GM19463 (cell line): ENCODE data around the gene FAM81A.

Experiments
- ATAC-seq: cut with Tn5 transposase; IDR thresholded peaks from one replicate; pipeline ENCODE4 v1.9.1; 2021; ENCODE audit warnings: mild to moderate bottlenecking, moderate library complexity; ENCODE audit not compliant: unreplicated experiment

Gene FAM81A

DNA sequence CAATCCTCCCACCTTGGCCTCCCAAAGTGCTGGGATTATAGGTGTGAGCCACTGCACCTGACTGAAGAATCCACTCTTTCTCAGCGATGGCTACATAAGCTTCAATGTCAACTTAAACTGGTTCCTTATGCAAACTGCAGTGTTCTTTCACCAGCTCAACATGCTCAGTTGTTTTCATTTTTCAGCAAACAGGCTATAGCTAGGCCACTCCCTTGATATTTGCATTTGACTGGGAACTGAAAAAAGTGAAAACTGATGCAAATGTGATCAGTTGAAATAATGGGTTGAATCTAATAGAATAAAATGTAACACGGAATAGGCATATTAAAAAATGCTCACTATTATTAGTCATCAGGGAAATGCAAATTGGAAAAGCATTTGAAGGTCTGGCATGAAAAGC, 99.4 kb downstream of the FAM81A start:
- no peak for ATAC-seq

DNA sequence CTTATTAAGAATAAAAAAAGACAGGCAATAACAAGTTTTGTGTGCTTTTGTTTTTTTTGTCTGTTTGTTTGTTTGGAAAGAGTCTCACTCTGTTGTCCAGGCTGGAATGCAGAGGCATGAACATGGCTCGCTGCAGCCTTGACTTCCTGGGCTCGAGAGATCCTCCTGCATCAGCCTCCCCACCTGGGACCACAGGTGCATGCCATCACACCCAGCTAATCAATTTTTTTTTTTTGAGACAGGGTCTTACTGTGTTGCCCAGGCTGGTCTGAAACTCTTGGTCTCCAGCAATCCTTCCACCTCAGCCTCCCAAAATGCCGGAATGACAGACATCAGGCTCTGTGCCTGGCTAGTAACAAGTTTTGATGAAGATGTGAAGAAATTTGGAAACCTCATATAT, 100.5 kb downstream of the FAM81A start:
- ATAC-seq: no peak

DNA sequence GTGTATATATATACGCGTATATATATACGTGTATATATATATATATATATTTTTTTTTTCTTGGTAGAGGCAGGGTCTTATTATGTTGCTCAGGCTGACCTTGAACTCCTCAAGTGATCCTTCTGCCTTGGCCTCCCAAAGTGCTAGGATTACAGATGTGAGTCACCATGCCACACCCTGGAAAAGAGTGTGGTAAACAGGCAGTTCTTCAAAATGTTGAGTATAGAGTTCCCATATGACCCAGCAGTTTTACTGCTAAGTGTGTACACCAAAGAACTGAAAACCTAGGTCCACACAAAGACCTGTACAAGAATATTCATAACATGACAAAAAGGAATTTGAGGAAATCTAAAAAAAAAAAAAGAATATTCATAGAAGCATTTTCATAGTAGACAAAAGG, 101.8 kb downstream of the FAM81A start:
- ATAC-seq: no peak

DNA sequence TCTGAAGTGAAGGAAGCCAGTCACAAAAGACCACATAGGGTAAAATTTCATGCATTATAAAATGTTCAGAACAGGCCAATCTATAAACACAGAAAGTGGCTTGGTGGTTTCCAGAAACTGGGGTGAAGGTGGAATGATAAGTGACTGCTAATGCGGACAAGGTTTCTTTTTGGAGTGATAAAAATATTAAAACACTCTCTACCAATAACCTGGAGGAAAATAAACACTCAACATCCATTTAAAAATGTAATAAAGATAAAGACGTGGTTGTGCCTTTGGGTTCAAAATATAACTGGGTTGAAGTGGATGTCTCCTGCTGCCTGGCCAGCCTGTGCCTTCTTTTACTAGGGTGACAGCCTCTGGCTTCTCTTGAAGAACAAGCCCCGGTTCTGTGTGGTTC, 102.7 kb downstream of the FAM81A start:
- no peak for ATAC-seq

DNA sequence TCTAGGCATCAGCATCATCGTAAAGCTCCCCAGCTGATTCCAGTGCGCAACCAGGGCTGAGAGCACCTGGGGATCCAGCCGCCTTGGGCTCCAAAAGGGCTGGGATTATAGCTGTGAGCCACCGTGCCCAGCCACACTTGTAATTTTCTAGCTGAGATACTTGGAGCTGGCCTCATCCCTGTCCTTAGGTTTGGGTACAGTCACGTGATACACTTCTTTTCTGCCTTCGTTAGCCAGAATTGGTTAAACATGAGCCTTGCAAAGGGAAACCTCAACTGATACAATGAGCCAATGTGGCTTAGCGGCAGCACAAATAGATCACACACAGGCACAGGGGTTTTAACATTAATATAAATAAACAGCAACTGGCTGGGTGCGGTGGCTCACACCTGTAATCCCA, 103.8 kb downstream of the FAM81A start:
- no peak for ATAC-seq

DNA sequence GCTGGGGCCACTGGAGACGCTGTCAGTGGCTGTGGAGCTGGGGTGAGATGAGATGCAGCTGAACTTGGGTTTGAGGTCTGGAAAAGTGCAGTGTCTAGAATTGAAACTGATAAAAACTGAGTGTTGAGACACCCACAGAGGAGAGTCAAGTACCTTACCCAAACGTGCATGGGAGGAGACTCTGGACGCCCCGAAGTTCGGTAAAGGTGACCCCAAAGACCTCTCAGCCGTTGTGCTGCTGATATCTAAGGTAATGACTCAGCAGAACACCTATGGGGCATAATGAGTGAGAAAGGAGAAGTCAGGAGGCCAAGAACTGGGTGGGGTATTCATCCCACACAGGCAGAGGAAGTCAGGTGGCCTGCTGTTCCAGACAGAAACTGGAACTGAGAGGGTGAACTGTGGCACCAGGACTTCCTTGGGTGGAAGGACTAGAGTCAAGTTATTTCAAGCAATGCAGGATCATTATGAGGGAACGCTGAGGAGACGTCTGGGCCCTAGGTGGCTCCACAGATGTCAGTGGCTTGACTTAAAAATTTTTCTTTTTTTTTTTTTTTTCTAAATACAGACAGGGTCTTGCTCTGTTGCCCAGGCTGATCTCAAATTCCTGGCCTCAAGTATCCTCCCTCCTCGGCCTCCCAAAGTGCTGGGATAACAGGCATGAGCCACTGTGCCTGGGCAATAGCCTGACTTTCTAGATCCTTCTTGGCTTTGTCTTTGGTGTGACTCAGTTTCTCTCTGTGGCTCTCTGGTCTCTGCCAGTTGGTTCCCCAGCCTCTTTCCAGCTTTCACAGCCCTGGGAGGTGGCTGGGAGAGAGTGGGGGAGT, 105.9 kb downstream of the FAM81A start:
- peak; percentile 92 for ATAC-seq

DNA sequence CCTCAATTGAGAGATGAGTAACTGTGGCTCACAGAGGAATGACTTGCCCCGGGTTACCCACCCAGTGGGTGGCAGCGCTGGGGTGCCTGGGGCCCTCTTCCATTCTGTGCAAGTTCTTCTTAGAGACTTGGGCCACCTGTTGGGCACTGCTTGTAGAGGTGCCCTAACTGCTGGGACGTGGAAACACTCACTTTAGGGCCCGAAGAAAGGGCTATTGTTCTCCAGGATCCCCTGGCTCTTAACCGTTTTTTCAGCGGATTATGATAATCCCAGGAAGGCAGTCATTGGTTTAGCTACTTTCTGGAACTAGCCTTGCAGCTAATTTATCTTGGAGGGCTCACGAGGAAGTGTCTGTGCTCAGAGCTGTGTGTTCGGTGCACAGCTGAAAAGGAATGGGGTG, 107.6 kb downstream of the FAM81A start:
- no peak for ATAC-seq

DNA sequence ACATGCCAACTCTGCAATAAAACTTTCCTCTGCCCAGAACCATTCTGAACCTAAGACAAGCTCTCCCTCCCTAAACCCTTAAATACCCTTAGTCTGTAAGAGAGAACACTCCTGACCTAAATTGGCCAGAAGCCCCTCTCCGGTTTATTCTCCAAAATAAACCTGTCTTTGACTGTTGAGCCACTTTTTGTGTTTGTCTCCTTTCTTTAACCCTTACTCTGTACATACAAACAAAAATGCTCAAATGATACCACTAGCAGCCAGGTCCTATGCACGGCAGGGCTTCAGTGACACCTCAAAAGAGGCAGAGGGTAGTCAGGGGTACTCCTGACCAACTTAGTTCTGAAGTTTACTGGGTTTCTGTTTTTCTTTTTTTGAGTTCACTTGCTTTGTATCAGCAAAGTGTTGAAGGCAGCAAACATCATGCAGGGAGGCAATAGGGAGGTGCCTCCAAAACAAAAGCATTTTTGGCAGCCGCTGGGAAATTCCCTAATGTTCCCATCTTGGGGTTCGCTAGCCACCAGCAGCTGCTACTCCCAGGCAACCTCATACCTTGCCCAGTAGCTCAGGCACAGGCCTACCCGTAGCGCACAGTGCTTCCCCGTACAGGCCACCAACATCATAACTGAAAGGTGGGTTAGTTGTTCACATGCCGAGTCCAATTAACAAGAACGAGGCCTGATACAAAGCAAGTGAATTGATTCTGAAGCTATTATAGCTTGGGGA, 110.7 kb downstream of the FAM81A start:
- no peak for ATAC-seq

DNA sequence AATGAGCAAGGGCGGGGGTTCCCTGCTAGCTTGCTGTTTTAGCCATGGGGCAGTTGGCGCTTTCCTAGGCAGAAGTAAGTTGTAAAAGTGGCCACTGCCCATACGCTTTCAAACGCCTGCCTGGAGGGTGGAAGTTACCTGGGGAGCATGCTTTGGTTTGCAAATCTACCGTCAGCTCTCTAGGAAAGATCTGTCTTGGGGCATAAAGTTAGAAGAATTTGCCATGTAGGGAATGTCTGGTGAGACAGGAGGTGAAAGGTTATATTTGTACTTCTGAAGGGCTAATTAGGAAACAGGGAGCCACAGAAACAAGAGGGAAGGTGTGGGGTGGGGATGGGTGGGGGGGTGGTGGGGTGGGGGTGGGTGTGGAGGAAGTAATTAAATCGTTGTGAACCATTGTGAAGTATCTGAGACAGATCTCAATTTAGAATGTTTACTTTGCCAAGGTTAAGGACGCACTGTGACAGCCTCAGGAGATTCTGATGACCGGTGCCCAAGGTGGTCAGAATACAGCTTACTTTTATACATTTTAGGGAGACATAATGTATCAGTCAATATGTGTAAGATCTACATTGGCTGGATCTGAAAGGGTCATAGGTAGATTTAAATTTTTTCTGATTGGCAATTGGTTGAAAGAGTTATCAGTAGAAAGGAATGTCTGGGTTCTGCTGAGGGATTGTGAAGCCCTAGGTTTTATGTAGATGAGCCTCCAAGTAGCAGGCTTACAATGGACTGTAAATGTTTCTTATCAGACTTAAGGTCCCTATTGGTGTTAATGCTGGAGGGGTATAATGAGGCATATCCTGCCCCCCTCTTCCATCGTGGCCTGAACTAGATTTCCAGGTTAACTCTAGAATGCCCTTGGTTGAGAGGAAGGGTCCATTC, 111.6 kb downstream of the FAM81A start:
- ATAC-seq: no peak

DNA sequence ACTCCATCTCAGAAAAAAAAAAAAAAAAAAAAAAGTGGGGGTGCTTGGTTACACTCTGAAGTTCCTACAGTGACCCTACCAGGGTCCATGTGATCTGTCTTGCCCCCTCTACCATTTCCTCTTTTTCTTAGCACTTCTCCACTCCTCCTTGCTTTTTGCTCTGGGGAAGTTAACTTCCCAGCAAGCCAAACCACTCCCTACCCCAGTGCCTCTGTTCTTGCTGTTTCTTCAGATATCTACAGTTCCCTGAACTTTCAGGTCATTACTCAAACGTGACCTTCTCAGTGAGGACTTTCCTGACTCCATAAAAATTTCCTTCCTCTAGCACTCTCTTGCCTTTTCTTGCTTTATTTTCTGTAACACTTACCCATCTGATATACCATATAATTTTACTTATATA, 112.5 kb downstream of the FAM81A start:
- ATAC-seq: no peak

DNA sequence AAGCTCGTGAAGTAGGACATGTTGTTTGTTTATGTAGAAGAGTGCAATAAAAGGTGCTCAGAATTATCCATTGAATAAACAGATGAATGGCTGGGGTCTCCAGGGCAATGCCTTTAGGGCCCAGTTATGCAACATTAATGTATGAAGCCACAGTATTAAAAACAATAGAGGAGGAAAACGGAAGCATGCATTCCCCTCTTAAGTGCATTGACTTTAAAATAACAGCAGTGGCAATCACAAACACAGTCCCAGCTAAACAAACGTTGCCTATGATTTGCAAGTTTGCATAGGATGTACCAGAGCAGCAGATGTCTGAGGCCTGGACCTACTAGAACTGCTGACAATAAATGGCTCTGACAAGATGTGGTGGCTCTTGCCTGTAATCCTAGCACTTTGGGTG, 113.0 kb downstream of the FAM81A start:
- ATAC-seq: no peak

DNA sequence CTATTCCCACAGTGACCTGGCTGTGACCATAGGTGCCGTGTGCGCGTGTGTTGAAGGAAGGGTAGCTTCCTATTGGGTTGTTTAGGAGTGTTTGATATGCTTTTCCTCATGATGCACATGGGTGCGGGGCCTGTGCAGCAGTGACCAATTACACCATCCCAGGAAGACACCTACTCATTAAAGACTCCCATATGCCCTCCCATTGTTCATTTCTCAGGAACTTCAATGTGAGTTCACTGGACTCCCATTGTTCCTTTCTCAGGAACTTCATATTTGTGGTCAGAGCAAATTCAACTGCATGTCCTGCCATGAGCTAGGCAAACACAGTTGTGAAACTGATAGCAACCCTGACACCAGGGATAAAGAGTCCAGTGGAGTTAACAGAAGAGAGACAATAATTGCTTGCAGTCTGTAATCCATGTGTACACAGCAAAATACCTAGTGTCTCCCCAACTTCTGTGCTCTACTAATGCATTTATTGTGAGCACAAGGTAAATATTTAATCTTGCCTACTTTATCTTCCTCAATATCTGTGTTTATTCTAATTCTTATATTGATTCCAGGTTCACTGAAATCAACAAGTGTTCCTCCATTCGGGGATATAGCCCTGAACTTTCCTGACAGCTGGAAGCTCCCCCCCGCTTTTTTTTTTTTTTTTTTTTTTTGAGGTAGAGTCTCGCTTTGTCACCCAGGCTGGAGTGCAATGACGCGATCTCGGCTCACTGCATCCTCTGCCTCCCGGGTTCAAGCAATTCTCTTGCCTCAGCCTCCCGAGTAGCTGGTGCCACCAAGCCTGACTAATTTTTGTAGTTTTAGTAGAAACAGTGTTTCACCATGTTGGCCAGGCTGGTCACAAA, 116.1 kb downstream of the FAM81A start:
- no peak for ATAC-seq

DNA sequence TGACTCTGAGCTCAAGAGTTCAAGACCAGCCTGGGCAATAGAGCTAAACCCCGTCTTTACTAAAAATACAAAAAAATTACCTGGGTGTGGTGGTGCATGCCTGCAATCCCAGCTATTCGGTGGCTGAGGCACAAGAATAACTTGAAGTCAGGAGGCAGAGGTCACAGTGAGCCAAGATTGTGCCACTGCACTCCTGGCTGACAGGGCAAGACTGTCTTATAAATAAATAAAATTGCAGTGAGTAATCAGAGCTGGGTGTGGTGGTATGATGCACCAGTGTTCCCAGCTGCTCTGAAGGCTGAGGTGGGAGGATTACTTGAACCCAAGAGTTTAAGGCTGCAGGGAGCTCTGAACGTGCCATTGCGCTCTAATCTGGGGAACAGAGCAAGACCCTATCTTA, 117.7 kb downstream of the FAM81A start:
- ATAC-seq: no peak

DNA sequence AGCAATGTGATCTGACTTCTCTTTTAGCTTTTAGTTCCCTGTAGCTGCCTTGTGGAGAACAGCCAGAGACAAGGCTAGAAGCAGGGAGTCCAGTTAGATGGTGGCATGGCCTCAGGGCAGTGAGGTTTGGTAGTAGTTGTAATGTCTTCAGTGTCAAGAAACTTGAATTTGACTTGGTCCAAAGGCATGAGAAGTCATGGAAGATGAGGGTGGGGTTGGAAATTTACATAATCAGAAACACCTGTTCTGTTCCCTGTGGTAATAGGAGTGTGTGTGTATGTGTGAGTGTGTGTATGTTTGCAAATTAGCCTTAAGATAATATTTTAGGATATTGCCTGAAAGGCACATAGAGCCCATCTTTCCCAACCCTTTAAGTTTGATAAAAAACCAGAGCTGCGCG, 118.4 kb downstream of the FAM81A start:
- no peak for ATAC-seq

DNA sequence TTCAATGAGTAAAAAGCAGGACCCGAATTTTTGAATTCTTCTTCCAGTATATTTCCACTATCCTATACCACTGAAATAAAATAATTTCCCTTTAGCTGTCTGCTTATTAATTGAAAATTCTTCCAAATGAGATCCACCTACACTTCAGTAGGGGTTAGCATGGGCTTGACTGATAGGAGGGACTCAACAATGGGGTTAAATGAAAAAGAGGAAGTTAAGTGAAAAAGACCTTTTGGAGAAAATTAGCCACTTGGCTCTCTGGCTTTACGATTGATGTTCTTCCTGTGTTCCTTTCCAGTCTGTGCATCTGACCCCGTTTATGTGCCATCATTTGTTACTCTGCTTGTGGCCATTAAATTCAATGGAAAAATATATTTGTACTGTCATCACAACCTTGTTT, 119.6 kb downstream of the FAM81A start:
- no peak for ATAC-seq

DNA sequence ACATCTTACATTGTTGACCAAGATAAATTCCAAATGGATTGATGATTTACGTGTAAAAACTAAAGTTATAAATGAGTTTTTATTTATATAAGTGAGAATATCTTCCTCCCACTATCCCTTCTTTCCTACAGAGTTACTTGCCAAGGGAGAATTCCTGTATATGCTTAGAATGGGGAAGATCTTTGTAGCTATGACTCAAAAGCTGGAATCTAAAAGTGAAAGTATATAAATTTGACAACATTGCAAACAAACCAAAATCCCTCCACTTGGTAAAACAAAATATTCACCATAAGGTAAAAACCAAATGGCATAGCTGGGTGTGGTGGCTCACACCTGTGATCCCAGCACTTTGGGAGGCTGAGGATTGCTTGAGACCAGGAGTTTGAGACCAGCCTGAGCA, 120.9 kb downstream of the FAM81A start:
- no peak for ATAC-seq

DNA sequence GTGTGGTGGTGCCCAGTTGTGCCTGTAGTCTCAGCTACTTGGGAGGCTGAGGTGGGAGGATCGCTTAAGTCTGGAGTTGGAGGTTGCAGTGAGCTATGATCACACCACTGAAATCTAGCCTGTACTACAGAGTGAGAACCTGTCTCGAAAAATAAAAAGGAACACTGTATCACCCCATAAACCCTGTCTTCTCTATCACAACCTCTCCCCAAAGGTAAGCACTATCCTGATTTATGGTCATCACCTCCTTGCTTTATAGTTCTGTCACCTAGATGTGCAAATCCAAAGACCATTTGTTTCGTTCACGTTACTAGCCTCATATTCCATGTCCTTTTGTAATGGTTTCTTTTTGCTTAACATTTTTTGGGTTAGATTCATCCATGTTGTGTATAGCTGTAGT, 123.6 kb downstream of the FAM81A start:
- ATAC-seq: no peak

DNA sequence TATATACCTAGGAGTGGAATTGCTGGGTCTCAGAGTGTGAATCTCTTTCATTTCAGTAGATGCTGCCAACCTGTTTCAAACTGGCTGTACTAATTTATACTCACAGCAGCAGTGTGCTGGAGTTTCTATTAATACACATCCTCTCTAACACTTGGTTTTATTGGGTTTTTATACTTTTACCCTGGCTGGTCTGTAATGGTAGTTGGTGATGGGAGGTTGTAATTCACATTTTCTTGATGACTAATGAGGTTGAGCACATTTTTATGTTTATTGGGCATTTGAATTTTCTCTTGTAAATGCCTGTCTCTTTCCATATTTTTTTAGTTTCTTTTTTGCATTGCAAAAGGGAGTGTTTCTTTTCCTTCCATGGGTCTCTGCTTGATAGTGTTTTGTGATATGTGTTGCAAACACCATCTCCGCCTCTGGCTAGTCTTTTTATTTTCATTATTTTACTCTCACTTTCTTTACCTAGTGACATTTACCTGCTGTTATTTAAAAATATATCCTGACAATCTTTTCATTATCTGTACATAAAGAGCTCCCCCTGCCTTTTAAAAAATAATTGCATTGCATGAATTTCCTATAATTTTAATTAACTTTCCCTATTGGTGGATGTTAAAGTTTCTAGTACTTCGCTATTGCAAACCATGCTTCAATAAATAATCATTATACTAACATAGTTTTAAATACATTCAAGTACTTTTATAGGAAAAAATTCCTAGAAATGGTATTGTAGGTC, 124.6 kb downstream of the FAM81A start:
- no peak for ATAC-seq

DNA sequence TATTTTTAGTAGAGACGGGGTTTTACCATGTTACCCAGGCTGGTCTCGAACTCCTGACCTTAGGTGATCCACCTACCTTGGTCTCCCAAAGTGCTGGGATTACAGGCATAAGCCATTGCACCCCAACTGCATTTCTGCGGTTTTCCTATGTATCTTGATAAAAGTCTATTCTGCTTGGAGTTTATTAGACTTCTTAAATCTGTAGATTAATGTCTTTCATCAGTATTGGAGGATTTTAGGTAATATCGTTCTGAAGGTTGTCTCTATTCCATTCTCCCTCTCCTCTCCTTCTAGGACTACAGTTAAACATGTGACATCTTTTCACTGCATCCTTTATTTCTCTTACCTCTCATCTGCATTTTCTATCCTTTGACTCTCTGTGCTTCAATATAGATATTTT, 127.3 kb downstream of the FAM81A start:
- ATAC-seq: no peak

DNA sequence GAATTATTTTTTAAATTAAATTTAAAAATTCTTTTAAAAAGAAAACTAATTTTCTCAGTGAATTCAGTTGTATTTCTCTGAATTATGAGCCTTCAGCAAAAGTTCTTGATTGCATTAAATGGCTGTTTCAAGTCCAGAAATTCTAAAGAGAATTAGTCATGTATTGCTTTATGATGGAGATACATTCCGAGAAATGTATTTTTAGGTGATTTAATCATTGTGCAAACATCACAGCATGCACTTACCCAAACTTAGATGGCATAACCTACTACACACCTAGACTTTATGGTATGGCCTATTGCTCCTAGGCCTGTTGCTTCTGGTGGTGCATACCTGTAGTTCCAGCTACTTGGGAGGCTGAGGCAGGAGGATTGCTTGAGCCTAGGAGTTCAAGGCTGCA, 129.3 kb downstream of the FAM81A start:
- ATAC-seq: no peak
